Ishikawa (cell line): ENCODE measurements around the gene SIGLEC1.

ENCODE experiments used
- CEBPB ChIP-seq: IDR thresholded peaks from 2 replicates; pipeline ENCODE4 v1.6.1; 2012
- CREB1 ChIP-seq: IDR thresholded peaks from 2 replicates; pipeline ENCODE4 v1.6.1; 2012; ENCODE audit warnings: low read depth
- EGR1 ChIP-seq: IDR thresholded peaks from 2 replicates; pipeline ENCODE4 v1.6.1; 2012
- EP300 ChIP-seq: IDR thresholded peaks from 2 replicates; pipeline ENCODE4 v1.6.1; 2012; ENCODE audit warnings: borderline replicate concordance
- FOXM1 ChIP-seq: IDR thresholded peaks from 2 replicates; pipeline ENCODE4 v1.6.1; 2012; ENCODE audit warnings: low read depth, borderline replicate concordance
- NFIC ChIP-seq: IDR thresholded peaks from 2 replicates; pipeline ENCODE4 v1.6.1; 2012
- RAD21 ChIP-seq: IDR thresholded peaks from 2 replicates; pipeline ENCODE4 v1.6.1; 2012; ENCODE audit warnings: low read depth
- TAF1 ChIP-seq: IDR thresholded peaks from 2 replicates; pipeline ENCODE4 v1.6.1; 2012; ENCODE audit warnings: low read depth, mild to moderate bottlenecking
- TCF12 ChIP-seq: IDR thresholded peaks from 2 replicates; pipeline ENCODE4 v1.6.1; 2012; ENCODE audit warnings: low read depth
- TEAD4 ChIP-seq: IDR thresholded peaks from 2 replicates; pipeline ENCODE4 v1.6.1; 2012
- YY1 ChIP-seq: IDR thresholded peaks from 2 replicates; pipeline ENCODE4 v1.6.1; 2012; ENCODE audit warnings: low read depth
- ZBTB7A ChIP-seq: IDR thresholded peaks from 2 replicates; pipeline ENCODE4 v1.6.1; 2012; ENCODE audit warnings: low read depth
- TF ChIP-seq, protein P1 (sequence below): IDR thresholded peaks from 2 replicates; pipeline ENCODE4 v1.6.1; 2012; ENCODE audit warnings: low read depth, mild to moderate bottlenecking
- TF ChIP-seq, protein P2 (sequence below): IDR thresholded peaks from 2 replicates; pipeline ENCODE4 v1.6.1; 2012
- TF ChIP-seq, protein P3 (sequence below): IDR thresholded peaks from 2 replicates; pipeline ENCODE4 v1.6.1; 2012

The SIGLEC1 gene

DNA sequence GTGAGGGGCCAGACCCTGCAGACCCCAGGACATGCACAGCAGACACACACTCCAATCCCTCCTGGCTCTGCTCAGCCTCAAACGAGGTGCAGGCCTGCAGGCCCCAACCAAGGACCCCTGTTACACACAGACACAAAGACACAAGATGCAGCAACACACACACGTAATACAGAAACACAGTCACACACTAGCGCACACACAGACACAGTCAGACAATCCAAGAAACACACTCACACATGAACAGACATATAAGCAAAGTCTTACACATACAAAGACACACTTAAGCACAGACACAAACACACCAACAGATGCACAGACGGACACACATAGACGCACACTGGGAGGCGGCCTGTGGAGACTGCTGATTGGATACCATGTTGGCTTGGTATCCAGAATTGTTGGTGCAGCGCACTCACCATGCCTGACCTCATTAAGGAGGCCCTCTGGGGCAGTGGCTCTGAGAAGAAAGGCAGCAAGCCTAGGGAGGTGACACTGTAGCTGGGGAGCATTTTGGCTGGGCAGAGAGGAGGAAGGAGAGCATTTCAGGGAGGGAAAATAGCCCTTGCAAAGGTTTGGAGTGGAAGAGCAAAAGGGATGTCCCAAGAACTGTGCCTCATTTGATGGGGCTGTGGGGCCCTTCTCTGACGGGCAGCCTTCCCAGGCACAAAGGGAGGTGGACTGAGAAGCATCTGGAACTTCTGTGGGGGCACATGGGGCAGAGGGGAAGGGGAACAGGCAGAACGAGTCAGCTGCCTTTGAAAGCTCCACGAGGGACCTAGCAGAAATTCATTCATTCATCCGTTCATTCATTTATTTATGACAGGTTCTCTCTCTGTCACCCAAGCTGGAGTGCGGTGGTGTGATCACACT, 18.6 kb upstream of the SIGLEC1 start:
- TF ChIP-seq CEBPB (no peak), TAF1 (no peak), EGR1 (no peak), RAD21 (no peak), ZBTB7A (no peak), CREB1 (no peak), YY1 (no peak), TCF12 (no peak), TEAD4 (no peak), NFIC (no peak), FOXM1 (no peak), EP300 (no peak)
- TF ChIP-seq, protein P1, sequence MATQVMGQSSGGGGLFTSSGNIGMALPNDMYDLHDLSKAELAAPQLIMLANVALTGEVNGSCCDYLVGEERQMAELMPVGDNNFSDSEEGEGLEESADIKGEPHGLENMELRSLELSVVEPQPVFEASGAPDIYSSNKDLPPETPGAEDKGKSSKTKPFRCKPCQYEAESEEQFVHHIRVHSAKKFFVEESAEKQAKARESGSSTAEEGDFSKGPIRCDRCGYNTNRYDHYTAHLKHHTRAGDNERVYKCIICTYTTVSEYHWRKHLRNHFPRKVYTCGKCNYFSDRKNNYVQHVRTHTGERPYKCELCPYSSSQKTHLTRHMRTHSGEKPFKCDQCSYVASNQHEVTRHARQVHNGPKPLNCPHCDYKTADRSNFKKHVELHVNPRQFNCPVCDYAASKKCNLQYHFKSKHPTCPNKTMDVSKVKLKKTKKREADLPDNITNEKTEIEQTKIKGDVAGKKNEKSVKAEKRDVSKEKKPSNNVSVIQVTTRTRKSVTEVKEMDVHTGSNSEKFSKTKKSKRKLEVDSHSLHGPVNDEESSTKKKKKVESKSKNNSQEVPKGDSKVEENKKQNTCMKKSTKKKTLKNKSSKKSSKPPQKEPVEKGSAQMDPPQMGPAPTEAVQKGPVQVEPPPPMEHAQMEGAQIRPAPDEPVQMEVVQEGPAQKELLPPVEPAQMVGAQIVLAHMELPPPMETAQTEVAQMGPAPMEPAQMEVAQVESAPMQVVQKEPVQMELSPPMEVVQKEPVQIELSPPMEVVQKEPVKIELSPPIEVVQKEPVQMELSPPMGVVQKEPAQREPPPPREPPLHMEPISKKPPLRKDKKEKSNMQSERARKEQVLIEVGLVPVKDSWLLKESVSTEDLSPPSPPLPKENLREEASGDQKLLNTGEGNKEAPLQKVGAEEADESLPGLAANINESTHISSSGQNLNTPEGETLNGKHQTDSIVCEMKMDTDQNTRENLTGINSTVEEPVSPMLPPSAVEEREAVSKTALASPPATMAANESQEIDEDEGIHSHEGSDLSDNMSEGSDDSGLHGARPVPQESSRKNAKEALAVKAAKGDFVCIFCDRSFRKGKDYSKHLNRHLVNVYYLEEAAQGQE: no peak
- TF ChIP-seq, protein P2, sequence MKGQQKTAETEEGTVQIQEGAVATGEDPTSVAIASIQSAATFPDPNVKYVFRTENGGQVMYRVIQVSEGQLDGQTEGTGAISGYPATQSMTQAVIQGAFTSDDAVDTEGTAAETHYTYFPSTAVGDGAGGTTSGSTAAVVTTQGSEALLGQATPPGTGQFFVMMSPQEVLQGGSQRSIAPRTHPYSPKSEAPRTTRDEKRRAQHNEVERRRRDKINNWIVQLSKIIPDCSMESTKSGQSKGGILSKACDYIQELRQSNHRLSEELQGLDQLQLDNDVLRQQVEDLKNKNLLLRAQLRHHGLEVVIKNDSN: no peak
- TF ChIP-seq, protein P3, sequence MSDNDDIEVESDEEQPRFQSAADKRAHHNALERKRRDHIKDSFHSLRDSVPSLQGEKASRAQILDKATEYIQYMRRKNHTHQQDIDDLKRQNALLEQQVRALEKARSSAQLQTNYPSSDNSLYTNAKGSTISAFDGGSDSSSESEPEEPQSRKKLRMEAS: no peak

DNA sequence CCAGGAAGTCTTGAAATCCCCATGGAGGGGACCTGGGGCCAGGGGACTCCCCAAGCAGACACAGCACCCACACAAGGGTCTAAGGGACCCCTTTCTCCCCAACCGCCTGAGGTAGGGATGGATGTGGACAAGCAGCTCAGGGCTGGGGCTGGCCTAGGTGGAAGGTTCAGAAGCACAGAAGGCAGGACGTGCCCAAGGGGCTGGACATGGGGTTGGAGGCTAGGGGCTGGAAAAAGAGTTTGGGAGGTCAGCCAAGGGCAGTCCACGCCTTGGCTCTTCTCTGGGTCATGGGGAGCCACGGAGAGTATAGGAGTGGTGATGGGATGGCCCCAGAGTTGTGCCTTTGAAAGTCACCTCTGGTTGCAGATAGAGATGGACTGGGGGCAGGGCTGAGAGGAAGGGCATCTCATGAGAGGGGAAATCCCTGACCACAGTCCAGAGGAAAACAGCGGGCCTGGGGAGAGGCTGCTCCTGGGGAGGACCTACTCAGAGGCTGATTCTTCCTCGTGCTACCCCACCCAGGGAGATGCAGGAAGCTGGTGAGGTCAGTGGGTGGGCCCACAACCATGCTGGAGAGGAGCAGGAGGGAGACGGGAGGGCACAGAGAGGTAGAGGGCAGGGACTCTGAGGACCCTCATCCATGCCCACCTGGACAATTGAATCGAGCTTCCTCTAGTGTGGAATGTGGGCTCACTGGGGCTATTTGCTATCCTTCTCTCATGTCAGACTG, 17.6 kb upstream of the SIGLEC1 start:
- TF ChIP-seq EGR1 (no peak), FOXM1 (no peak), TAF1 (no peak), ZBTB7A (no peak)

DNA sequence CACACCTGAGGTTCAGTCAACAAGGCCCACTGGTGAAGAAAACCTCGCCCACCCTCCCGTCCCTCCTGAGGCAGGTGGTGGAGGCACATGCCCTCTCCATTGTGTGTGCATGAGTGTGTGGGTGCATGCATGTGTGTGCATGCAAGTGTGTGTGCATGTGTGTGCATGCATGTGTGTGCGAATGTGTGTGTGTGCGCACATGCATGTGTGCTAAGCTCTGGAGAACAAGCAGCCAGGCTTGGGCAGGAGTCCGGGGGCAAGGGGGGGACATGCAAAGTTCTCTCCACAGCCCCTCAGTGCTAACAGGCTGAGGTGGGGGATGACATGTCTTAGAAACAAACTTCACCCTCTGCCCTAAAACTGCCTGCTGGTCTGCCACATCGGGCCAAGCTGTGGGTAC, 17.0 kb upstream of the SIGLEC1 start:
- no peak for TF ChIP-seq NFIC
- no peak for TF ChIP-seq TCF12
- no peak for TF ChIP-seq EGR1
- TF ChIP-seq, protein P3: no peak
- TF ChIP-seq YY1: no peak
- no peak for TF ChIP-seq CREB1
- TF ChIP-seq TEAD4: no peak

DNA sequence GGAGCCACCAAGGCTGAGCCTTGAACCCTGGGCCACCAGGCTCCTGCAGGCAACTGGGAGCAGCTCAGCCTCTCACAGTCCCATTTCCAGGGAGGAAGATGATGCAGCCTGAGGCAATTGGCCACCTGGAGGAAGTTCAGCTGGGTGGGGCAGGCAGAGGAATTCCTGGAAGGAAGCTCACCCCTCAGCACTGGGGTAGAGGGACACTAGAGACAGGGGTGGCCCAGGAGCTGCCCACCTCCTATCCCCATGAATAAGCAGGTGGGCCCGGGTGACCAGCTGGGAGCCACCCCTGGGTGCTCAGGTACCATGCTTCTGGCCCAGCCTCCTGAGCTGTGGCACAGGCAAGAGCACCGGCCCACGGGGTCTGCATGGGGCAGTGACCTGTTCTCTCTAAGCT, 16.5 kb upstream of the SIGLEC1 start:
- no peak for TF ChIP-seq TCF12
- TF ChIP-seq NFIC: no peak
- no peak for TF ChIP-seq RAD21
- TF ChIP-seq, protein P2: no peak
- no peak for TF ChIP-seq FOXM1
- no peak for TF ChIP-seq CREB1
- no peak for TF ChIP-seq ZBTB7A
- TF ChIP-seq TEAD4: no peak
- no peak for TF ChIP-seq YY1

DNA sequence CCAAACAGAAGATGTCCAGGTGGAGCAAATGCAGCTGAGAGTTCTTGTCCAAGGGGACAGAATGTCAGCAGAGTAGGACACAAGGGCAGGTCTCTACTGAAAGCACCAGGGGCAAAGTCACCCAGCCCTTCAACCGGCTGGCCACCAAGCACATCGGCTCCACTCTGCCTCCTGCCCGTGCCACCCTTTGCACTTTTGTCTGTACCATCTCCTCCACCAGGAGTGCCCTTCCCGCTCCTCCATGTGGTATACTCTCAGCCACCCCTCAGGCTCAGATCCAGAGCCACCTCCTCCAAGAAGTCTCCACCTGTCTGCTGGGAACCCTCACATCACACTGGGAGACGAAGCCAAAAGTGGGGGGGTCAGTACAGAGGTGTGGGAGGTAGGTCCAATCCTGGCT, 16.0 kb upstream of the SIGLEC1 start:
- no peak for TF ChIP-seq TEAD4
- TF ChIP-seq RAD21: no peak
- TF ChIP-seq FOXM1: no peak
- TF ChIP-seq EGR1: no peak
- no peak for TF ChIP-seq NFIC
- no peak for TF ChIP-seq TAF1
- TF ChIP-seq CREB1: no peak
- TF ChIP-seq TCF12: no peak
- no peak for TF ChIP-seq CEBPB
- no peak for TF ChIP-seq EP300
- no peak for TF ChIP-seq ZBTB7A
- TF ChIP-seq, protein P1: no peak
